Omental fat pad (tissue), 4 donors: Measurements from ENCODE around the gene TRIP10. TPM values are rescaled to one million over a fixed set of nuclear protein-coding genes. Genes with fewer than 3 reads are reported as not detected.

ENCODE experiments used
- ATAC-seq: fragments of 150-250 bp; one replicate; pipeline ENCODE4 v1.9.1; 2016; ENCODE audit warnings: mild to moderate bottlenecking, moderate library complexity; ENCODE audit not compliant: low FRiP score
- DNase-seq: peaks from one replicate; pipeline ENCODE4 v3.0.0-alpha.2; 2019; ENCODE audit warnings: low spot score
- CTCF ChIP-seq, 3 donors: fragments of 450-650 bp; IDR thresholded peaks; one replicate each; pipeline ENCODE4 v1.5.1; 2016 to 2017; ENCODE audit warnings: antibody characterized with exemption in 3 of 3, mild to moderate bottlenecking in 3 of 3, moderate library complexity in 2 of 3
- total RNA-seq, 4 donors: library from RNA; depleted of rRNA; stranded (reverse); fragments of >200 nt; gene quantifications; one replicate each; pipeline ENCODE4 v1.1.0, GENCODE V29; 2016

Gene TRIP10
- total RNA-seq, 4 donors from 2014 or later, result 42.5 to 110 (median 66.6) TPM

- TF ChIP-seq CTCF (IDR thresholded peaks at IDR 0.05), result no peak
- ATAC-seq (no peak), DNase-seq (no peak)
Observed at GRCh38 chr19:6711078-6711361, 28.5 kb upstream of the TRIP10 start.

- DNase-seq (no peak), ATAC-seq (no peak)
- no peak for TF ChIP-seq CTCF (IDR thresholded peaks at IDR 0.05)
Observed at GRCh38 chr19:6711605-6712004, 27.9 kb upstream of the TRIP10 start.

- ATAC-seq (no peak), DNase-seq (no peak)
- no peak for TF ChIP-seq CTCF (IDR thresholded peaks at IDR 0.05)
Observed at GRCh38 chr19:6712231-6712630, 27.2 kb upstream of the TRIP10 start.

GRCh38 chr19:6712692-6713670 lies 26.5 kb upstream of the TRIP10 start:
- TF ChIP-seq CTCF (IDR thresholded peaks at IDR 0.05), result no peak
- DNase-seq (no peak), ATAC-seq (no peak)

GRCh38 chr19:6713773-6714692 lies 25.4 kb upstream of the TRIP10 start:
- no peak for ATAC-seq
- no peak for TF ChIP-seq CTCF (IDR thresholded peaks at IDR 0.05)
- DNase-seq, result no peak

GRCh38 chr19:6714749-6715555 lies 24.5 kb upstream of the TRIP10 start:
- no peak for TF ChIP-seq CTCF (IDR thresholded peaks at IDR 0.05)
- ATAC-seq, result no peak

More at GRCh38 chr19:6714749-6715555, 24.5 kb upstream of the TRIP10 start:
- DNase-seq, result no peak
